GM19467 (cell line): Measurements from ENCODE around the gene LINGO1.

Experiments used
- ATAC-seq: cut with Tn5 transposase; IDR thresholded peaks from one replicate; pipeline ENCODE4 v1.9.1; 2021; ENCODE audit warnings: mild to moderate bottlenecking, moderate library complexity; ENCODE audit not compliant: unreplicated experiment

Gene LINGO1

DNA sequence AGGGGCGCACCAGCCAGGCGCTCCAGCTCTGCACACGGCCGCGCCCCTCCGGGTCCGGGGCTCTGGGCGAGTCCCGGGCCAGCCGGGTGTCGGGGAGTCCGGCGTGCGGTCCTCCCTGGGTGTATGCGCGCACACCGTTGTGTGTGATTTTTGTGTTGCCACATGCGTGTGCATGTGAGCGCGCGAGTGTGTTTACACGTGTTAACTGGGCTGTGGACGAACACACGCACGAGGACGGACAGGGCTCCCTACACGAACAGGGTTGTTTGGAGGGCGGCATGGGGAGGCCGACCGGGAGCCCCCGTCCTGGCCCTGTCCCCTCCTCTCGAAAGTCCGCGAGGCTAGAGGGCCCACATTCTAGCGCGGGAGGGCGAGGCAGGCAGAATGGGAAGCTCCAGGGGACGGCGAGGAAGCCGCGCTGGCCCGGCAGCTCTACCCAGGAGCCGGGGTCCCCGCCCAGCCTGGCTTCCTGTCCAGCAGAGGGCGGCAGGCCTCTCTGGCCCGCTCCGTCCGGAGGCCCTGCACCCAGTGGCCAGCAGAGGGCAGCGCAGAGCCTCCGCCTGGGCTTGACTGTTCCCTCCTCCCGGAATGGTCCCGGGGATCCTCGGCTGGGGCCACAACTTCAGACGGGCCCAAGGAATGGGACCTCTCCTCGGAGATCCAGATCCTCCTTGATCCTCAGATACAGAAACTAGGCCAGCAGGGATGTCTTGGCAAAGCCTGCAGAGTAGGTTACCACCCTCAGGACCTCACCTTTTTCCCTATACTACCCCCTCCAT lies 611 bp upstream of the LINGO1 start:
- ATAC-seq: peak; percentile 67

DNA sequence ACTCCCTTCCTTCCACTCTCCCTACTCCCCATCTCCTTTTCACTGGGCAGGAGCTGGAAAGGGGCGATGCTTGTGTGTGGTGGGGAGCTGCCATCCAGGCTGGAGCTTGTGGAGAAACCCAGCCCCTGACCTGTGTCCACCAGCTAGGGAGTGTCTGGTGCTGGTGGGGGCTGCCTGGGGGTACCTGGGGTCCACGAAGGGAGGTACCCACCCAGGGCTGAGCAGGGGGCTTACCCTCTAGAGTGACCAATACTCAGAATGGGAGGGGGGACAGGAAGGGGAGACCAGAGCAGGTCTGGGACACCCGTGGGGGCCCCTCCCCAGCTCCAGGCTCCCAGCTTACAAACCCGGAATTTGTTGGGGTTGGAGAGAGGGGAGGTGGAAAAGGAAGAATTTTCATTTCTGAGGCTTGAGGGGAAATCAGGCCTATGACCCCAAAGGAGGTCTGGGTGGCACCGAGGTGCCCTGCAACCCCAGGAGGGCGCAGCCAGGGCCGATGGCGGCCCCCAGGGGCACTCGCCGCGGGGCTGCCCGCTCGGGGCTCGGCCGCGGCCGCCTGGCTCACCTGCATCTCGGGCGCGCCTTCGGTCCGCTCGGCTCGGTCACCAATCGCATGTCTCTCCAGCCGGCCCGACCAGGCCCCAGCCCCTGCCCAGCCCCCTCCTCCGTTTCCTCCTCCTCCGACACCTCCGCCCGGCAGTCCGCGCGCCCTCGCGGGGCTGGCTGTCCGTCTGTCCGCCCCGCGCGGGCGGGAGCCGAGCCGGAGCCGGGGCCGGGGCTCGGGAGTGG lies 773 bp downstream of the LINGO1 start:
- no peak for ATAC-seq

DNA sequence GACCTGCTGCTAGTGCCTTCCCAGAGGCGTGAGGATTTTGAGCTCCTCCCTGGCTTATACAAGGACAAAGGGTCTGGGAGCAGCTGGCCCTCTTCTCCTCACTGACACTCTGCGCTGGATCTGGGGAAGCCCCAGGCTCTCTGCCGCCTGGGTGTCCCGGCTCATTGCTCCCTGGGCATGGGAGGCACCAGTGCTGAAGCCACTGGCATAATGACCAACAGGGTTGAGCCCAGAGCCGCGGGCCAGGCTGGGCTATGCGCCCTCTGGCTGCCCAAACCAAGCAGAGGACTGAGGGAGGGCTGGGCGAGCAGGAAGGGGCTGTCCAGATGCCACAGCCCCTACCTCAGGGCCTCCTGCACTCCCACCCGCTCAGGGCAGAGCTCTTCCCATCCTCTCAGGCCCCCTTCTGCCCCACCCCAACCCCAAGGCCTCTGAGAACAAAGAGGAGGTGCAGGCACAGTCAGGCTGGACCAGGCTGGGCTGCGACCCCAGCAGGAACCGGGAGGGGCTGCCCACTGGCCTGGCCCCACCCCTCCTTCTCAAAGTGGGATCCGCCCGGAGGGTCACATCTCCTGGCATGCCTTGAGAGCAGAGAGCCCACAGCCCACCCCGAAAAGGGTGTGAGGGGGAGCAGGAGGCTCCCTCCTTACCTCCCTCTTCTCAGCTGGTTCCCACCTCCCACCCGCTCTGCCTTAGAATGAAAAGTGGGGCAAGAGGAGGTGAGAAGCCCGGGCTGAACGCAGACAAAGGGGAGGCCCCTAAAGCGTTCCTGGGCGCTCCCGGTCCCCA lies 1.6 kb downstream of the LINGO1 start:
- no peak for ATAC-seq

DNA sequence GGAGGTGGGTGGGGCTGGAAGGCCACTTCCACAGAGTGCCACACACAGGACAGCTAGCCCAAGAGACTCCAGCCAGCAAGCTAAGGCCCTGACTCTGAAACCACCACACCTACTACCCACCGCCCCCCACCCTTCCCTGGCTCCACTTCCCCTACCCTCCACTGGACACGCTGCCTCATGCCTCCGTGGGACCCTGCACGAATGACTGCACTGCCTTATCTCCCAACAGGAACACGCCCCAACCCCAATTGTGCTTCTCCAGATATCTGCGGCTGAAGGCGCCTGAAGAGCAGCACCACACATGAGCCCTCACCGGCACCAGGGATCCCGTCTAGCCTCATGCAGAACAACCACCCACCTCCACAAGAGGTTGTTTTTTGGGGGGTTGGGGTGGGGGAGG lies 2.7 kb downstream of the LINGO1 start:
- ATAC-seq: no peak

DNA sequence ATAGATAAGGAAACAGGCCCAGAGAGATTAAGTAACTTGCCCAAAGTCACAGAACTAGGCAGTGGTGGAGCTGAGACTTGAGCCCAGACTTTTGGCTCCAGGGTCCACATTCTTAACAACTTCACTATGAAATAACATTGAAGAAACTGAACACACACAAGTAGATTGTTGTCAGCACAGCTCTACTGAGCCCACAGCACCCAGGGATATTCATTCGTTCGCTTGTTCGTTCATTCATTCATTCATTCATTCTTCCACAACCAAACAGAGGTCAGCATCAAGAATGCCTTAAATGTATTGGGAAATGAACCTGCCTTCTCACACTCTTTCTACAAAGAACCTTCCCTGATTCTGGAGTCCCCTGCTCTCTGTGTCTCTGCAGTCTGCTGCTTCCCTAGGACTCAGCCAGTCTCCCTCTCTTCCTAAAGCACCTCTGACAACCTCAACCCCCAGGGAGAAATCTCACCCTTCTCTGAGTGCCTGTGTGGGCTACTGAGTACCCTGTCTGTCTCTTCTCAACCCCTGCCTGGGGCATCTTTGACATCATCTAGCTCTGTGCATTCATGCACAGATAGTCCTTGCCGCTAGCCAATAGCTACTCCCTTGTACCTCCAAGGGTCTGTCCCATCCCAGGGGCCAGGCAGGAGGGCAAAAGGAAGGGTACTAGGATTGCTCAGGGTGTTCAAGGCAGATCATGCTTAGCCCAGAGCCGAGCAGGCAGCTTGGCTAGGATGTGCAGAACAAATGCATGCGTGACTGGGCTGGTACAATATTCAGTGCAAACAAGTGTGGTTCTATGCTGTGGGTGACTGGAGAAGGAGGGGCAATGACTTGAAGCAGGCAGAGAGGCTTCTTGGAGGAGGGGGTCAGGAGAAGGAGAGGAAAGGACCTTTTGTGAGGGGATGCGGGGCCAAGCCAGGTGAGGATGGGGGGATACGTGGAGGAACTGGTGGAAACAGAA lies 3.4 kb downstream of the LINGO1 start:
- no peak for ATAC-seq

DNA sequence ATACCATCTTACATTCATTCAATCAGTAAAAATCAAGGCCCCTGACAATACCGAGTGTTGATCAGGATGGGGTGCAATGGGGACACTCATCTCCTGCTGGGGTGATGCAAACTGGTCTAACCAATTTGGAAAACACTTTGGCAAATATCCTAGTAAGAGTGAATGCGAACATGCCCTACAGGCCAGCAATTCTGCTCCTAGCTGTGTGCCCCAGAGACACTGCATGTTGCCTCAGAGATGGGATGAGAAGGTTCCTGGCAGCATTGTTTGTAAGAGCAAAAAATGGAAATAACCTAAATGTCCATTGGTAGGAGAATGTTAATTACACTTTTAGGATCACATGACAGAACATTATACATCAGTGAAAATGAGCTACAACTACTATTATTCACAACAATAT lies 4.7 kb downstream of the LINGO1 start:
- ATAC-seq: no peak

DNA sequence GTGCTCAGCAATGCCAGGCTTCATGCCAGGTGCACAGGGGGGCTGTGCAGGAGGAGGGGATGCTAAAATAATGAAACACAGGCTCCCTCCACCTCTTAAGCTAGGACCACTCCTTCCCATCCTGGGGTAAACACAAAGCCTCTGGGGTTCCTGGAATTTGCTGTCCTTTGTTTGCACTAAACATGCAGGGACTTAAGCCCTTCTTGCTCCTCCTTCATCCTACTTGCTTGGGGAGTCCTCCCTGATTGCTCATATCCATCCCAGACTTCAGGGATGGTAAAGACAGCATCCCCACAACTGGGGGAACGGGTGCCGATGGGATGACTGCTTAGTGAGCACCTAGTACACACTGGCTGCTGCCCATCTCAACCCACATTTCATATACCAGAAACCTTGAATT lies 5.1 kb downstream of the LINGO1 start:
- ATAC-seq: no peak

DNA sequence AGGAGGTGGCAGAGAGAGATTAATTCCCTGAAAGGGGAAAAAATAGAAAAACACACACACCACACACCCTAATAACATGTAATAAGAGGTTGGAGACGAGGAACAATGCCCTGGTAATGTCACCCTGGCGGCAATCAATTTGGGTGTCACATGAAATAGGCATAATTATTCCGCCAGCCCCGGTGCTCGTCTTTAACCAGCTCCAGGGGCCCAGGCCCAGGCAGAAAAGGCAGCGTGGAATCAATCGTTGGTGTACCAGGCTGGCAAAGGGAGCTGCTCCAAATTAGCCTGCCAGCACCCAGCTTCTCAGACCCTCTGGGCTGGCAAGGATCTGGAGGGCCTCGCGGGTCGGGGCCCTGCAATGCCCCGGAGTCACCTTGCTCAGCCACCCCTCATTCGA lies 5.6 kb downstream of the LINGO1 start:
- ATAC-seq: no peak

DNA sequence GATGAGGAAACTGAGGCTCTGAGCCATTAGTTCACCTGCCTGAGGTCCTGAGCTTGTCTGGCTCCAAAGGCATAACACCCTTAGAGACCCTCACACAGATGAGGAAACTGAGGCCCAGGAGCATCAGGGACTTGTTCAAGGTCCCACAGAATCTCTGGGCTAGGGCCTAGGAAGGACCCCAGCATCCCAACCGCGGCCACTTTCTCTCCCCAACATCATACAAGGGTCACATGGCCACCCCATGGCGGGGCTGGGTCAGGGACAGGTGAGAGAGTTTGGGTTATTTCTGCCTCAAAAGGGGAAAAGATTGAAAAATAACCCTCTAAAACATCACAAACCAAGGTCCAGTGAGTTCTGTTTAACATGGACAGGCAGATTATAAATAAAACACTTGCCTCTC lies 6.7 kb downstream of the LINGO1 start:
- ATAC-seq: no peak

DNA sequence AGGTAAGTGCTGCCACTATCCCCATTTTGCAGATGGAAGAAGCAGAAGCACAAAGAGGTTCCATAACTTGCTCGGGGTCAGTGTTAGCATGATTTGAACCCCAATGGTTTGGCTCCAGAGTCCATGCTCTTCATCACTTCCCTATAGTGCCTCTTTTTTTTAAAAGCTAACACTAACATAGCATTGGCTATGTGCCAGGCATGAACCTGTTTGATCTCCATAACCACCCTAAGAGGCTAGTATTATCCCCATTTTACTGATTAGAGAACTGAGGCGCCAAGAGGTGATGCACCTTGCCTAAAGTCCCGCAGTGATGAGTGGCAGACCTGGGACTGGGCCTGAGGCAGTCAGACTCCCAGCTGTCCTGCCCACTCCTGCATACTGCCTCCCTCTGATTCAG lies 7.3 kb downstream of the LINGO1 start:
- no peak for ATAC-seq

DNA sequence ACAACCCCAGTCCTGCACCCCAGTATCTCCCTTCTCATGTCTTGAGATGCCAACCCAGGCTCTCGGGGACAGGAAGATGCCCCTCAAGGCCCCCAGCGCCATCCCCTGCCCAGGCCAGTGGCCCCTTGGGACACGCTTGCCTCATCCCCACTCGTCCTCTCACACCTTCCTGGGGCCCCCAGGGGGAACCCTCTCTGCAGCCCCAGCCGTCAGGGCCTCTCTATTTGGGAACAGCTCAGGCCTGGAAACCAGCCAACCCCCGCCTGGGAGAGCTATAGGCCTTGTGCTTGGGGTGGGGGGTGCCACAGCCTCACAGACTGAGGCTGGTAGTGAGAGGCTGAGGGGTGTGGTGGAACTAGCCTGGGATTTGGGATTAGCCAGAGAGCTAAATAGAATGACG lies 7.8 kb downstream of the LINGO1 start:
- no peak for ATAC-seq

DNA sequence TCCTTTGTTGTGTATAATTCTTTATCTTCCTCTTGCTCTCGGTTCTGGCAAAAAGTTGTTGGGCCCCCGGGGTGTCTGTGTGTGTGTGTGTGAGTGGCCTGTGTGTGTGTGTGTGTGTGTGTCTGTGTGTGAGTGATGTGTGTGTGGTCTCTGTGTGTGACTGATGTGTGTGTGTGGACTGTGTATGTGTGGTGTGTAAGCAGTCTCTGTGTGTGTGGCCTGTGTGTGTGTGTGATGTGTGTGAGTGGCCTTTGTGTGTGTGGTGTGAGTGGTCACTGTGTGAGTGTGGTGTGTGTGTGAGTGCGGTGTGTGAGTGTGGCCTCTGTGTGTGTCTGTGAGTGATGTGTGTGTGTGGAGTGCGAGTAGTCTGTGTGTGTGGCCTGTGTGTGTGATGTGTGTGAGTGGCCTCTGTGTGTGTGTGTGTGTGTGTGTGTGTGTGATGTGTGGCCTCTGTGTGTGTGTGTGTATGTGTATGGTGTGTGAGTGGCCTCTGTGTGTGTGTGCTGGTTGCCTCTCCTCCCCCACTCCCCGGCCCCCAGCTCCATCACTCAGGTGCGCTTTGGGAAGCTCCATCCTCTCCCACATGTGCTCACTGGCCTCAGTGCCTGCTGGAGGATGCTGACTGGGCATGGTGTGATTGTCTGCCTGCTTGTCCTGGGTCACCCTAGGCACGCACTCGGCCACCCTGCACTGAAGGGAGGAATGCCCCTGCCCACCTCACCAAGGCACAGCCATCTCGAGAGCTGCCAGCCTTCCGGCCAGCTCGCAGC lies 8.8 kb downstream of the LINGO1 start:
- ATAC-seq: no peak

DNA sequence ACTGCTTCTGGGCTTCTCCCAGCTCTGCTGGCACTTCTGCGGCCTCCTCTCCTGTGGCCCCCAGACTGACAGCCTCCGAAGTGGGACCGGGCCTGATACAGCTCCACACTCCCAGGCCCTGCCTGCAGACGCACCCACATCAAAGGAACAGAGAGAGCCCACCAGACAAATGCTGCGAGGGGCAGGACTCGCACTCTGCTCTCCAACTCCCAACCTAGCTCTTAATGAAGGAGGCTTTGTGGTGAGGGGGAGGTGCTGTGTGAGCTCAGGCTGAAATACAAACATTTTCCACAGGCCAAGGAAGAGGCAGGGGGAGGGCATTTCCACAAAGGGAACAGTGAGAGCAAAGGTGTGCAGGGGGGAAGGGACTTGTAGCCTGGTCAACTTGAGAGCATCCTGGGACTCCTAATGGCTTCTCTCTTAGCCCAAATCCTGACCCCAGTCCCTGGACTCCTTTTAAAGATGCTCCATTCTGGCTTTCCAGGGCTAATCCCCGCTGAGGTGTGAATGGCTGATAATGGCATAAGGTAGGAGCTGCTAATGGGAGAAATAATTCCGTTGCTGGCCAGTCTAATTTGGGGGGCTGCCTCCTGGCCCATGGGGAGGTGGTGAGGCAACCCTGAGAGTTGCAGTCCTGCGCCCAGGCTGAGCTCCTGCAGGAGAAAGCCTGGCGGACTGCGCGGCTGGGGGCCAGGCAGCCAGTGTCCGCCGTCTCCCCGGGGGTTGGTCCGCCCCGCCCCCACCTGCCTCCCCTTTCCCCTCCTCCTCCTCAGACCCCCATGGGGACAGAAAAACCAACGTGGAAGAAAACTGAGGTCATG lies 9.6 kb downstream of the LINGO1 start:
- ATAC-seq: no peak

DNA sequence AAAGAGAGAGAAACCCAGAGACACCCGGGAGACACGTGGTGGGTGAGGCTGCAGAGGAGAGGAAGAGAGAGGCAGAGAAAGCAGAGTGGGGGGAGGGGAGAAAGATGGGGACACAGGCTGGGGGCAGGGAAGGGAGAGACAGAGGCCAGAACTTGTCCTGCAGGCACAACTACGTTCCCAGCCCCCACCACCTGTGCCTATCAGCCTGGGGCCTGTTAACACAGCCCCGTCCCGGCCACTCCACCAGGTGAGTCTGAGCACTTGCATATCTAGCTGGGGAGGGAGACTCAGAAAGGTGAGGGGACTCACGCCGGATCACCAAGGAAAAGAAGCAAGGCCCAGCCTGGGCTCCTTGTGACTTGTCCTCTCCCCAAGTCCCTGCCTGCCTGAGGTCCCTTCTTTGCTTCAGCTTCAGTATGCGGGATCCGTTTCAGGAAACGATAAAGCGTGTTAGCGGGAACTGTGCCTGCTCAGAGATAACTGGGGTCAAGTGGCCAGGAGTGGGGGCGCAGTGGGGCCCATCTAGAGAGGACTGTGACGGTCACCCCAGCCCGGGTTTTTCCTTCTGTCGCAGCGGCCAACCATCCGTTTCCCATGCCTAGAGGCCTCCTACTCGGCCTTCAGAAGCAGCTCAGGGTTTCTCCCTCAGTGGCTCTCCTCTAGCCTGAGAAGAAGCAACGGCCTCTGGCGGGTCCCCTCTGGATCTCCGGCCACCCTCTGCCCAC lies 10.3 kb downstream of the LINGO1 start:
- ATAC-seq: no peak

DNA sequence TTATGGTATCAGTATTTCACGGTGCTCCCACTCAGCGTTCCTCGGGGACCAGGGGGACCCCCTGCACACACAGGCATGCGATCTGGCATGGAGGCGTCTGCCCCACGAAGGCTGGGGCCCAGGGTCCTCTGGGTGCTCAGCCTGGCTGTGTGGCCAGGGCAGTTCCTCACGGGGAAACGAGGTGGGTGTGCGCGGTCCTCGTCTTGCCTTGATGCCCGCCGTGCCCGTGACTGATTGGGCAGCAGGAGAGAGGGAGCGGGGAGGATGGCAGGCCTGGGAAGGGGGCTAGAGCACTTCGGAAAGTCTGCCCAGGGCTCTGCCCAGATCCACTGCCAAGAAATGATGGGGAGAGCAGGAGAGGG lies 10.9 kb downstream of the LINGO1 start:
- no peak for ATAC-seq

DNA sequence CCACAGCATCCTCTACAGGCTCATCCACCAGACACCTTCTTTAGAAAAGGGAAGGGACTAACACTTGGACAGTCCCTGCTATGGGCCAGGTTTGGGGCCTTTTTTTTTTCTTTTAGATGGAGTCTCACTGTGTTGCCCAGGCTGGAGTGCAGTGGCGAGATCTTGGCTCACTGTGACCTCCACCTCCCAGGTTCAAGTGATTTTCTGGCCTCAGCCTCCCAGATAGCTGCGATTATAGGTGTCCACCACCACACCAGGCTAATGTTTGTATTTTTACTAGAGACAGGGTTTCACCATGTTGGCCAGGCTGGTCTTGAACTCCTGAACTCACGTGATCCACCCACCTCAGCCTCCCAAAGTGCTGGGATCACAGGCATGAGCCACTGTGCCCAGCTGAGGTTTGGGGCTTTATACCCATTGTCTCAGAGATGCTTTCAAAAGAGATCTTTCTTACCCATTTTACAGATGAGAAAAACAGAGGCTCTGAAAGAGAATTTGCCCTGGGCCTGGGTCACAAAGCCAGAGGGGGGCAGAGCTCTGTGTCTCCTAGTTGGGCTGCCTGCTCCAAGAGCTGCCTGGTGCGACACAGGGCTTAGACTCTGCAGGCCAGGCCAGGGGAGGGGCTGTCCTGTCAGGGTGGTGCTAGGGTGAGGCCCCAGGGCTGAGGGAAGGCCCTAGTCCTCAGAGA lies 11.6 kb downstream of the LINGO1 start:
- ATAC-seq: no peak

DNA sequence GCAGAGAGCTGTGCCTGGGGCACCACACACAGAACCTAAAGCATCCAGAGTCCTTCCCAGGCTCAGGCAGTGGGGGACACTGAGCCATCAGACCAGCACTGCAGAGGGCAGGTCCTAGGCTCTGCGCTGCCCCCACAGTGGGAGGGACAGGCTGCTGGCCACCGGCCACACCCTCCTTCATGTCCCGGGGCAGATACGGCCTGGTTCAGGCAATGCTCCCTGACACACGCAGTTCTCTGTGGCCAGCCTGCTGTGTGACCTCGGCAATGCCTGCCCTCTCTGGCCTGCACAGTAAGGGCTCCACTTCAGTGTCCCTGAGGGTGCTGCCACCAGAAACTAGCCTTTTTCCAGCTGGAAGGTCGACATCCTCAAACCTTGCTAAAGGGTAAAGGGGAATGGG lies 12.4 kb downstream of the LINGO1 start:
- no peak for ATAC-seq

DNA sequence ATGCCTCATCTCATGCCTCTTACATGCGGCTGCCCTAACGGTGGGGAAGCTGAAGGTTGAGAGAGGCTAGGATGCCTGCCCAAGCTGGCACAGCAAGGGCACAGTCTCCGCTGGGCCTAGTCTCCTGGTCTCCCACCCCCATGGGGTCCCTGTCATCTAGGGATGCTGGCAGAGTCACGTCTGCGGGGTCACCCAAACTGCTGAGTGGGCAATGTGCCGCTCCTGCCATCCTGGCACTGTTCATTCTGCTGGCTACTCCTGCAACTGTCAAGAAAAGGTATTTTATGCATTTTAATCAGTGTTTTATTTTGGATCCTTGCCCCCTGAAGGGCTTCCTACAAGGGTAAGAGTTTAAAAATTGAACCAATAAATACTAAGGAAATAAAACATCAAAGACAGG lies 12.8 kb downstream of the LINGO1 start:
- ATAC-seq: no peak
